HS-5 (cell line): ENCODE measurements around the gene DHRS11.

ENCODE experiments used
- DNase-seq: peaks from one replicate; pipeline ENCODE4 v3.0.0-alpha.2; 2012; ENCODE audit warnings: low read depth

Gene DHRS11

GRCh38 chr17:36616061-36617029, 24.7 kb downstream of the DHRS11 start:
- DNase-seq: no peak

GRCh38 chr17:36617773-36618172, 26.1 kb downstream of the DHRS11 start:
- DNase-seq: no peak

GRCh38 chr17:36623281-36623680, 31.6 kb downstream of the DHRS11 start:
- no peak for DNase-seq

- DNase-seq: no peak
These were observed 33.5 kb downstream of the DHRS11 start for GRCh38 chr17:36625188-36625587.

GRCh38 chr17:36627101-36627500, 35.4 kb downstream of the DHRS11 start:
- DNase-seq: no peak

GRCh38 chr17:36628576-36628975, 36.9 kb downstream of the DHRS11 start:
- DNase-seq: no peak

- DNase-seq: peak; percentile 22
These were observed 37.7 kb downstream of the DHRS11 start for GRCh38 chr17:36629252-36629847.

GRCh38 chr17:36629970-36630502, 38.4 kb downstream of the DHRS11 start:
- DNase-seq: no peak

- no peak for DNase-seq
These were observed 39.3 kb downstream of the DHRS11 start for GRCh38 chr17:36631022-36631421.

GRCh38 chr17:36632916-36633771, 41.5 kb downstream of the DHRS11 start:
- no peak for DNase-seq

- no peak for DNase-seq
These were observed 48.7 kb downstream of the DHRS11 start for GRCh38 chr17:36640346-36640745.

GRCh38 chr17:36640836-36641235, 49.2 kb downstream of the DHRS11 start:
- no peak for DNase-seq

GRCh38 chr17:36641331-36641876, 49.7 kb downstream of the DHRS11 start:
- DNase-seq: no peak

GRCh38 chr17:36641877-36642845, 50.5 kb downstream of the DHRS11 start:
- no peak for DNase-seq

- no peak for DNase-seq
These were observed 51.5 kb downstream of the DHRS11 start for GRCh38 chr17:36643086-36643685.

GRCh38 chr17:36645422-36645821, 53.7 kb downstream of the DHRS11 start:
- no peak for DNase-seq

- DNase-seq: no peak
These were observed 56.0 kb downstream of the DHRS11 start for GRCh38 chr17:36647636-36648035.

GRCh38 chr17:36650096-36650775, 58.6 kb downstream of the DHRS11 start:
- no peak for DNase-seq
